ENCODE data around the gene CAMTA1. TPM values are rescaled to one million over a fixed set of nuclear protein-coding genes. Genes with fewer than 3 reads are reported as not detected.

Gene CAMTA1
- total RNA-seq, 1 experiment from 2014 or later = 69.5 TPM

GRCh38 chr1:6802454-6802853 is 17.2 kb downstream of the CAMTA1 start:
- Histone ChIP-seq H3K27me3 (ENCODE audit: insufficient read depth, low read length) (no peaks in the 10 kb centered on the region), H3K9ac (ENCODE audit: low read length) (no peak overlapping the region), H3K27ac (ENCODE audit: low read depth, low read length) (no peak overlapping the region), H3K36me3 (ENCODE audit: control insufficient read depth in 1 of 2, insufficient read depth in 2 of 2, low read length in 2 of 2) (no peaks in the 10 kb centered on the region), H3K4me1 (ENCODE audit: control insufficient read depth in 1 of 2, insufficient read depth in 2 of 2, low read length in 2 of 2) (no peaks in the 10 kb centered on the region), H3K79me2 (ENCODE audit: insufficient read depth, low read length) (peaks cover 86% of the 10 kb centered on the region), H3K9me2 (ENCODE audit: insufficient read depth) (no peaks in the 10 kb centered on the region), H3K9me3 (ENCODE audit: control insufficient read depth in 1 of 2, insufficient read depth in 1 of 2, low read depth in 1 of 2, low read length in 2 of 2) (no peaks in the 10 kb centered on the region), H3K4me2 (ENCODE audit: low read length) (no peak overlapping the region), H4K20me1 (ENCODE audit: insufficient read depth) (peaks cover 7% of the 10 kb centered on the region; the same call in 1 of the 2 replicates), H3K4me3 (replicated peaks in 1 of 2; ENCODE audit: low read depth in 1 of 2, low read length in 2 of 2) (no peak overlapping the region), H2AFZ (ENCODE audit: low read depth, low read length, poor library complexity, severe bottlenecking) (no peak overlapping the region)
- RAD21 ChIA-PET (ENCODE audit: low non-redundant PET in 1 of 2, low total read pairs in 2 of 2, uncharacterized antibody in 2 of 2, unreplicated experiment in 2 of 2) = no interaction called here
- intact Hi-C loops (cut with micrococcal nuclease) = no loop called here
- TF ChIP-seq ZNF274 (IDR thresholded peaks at IDR 0.05; ENCODE audit: low read depth, low read length) = no peak
- no peak for TF ChIP-seq ZFX (IDR thresholded peaks at IDR 0.05)
- TF ChIP-seq SP1 (IDR thresholded peaks at IDR 0.05; ENCODE audit: low read depth) = no peak
- no peak for TF ChIP-seq POLR2AphosphoS5 (IDR thresholded peaks at IDR 0.05; ENCODE audit: low read depth, low read length)
- no peak for TF ChIP-seq CBX3 (IDR thresholded peaks at IDR 0.05; ENCODE audit: low read depth)
- TF ChIP-seq ELF1 (IDR thresholded peaks at IDR 0.05; ENCODE audit: borderline replicate concordance, low read depth) = no peak
- no peak for TF ChIP-seq SRF (IDR thresholded peaks at IDR 0.05; ENCODE audit: low read depth)
- BruUV-seq (replicated peaks) = no TSS peak
- POLR2A ChIA-PET = no interaction called here
- DNase-seq (ENCODE audit: low read depth, low spot score) (no peak), ATAC-seq (no peak)
- CTCF ChIA-PET = no interaction called here

GRCh38 chr1:6802893-6803292 is 17.6 kb downstream of the CAMTA1 start:
- H3K27ac ChIP-seq (ENCODE audit: low read depth, low read length) = no peak overlapping the region
- H2AFZ ChIP-seq (ENCODE audit: low read depth, low read length, poor library complexity, severe bottlenecking) = no peak overlapping the region
- H3K27me3 ChIP-seq (ENCODE audit: insufficient read depth, low read length) = no peaks in the 10 kb centered on the region
- H3K79me2 ChIP-seq (ENCODE audit: insufficient read depth, low read length) = peaks cover 87% of the 10 kb centered on the region
- intact Hi-C loops (cut with micrococcal nuclease) = no loop called here
- H3K9me2 ChIP-seq (ENCODE audit: insufficient read depth) = no peaks in the 10 kb centered on the region
- ChIA-PET RAD21 (ENCODE audit: low non-redundant PET in 1 of 2, low total read pairs in 2 of 2, uncharacterized antibody in 2 of 2, unreplicated experiment in 2 of 2) (no interaction called here), POLR2A (no interaction called here), CTCF (interaction anchor here (1.1 kb wide), 1 partner anchor 8 kb away, joined by 3 read pairs; no protein-coding TSS in a partner anchor)
- H3K4me2 ChIP-seq (ENCODE audit: low read length) = no peak overlapping the region
- H4K20me1 ChIP-seq (ENCODE audit: insufficient read depth) = peaks cover 7% of the 10 kb centered on the region; the same call in 1 of the 2 replicates
- DNase-seq (ENCODE audit: low read depth, low spot score) = no peak
- H3K9me3 ChIP-seq (ENCODE audit: control insufficient read depth in 1 of 2, insufficient read depth in 1 of 2, low read depth in 1 of 2, low read length in 2 of 2) = no peaks in the 10 kb centered on the region
- H3K9ac ChIP-seq (ENCODE audit: low read length) = no peak overlapping the region
- no peak overlapping the region for H3K4me3 ChIP-seq (replicated peaks in 1 of 2; ENCODE audit: low read depth in 1 of 2, low read length in 2 of 2)
- no peaks in the 10 kb centered on the region for H3K4me1 ChIP-seq (ENCODE audit: control insufficient read depth in 1 of 2, insufficient read depth in 2 of 2, low read length in 2 of 2)
- no TSS peak for BruUV-seq (replicated peaks)
- no peak for ATAC-seq
- H3K36me3 ChIP-seq (ENCODE audit: control insufficient read depth in 1 of 2, insufficient read depth in 2 of 2, low read length in 2 of 2) = no peaks in the 10 kb centered on the region
- TF ChIP-seq REST (IDR thresholded peaks at IDR 0.05; ENCODE audit: low read depth) (no peak), CTCF (IDR thresholded peaks at IDR 0.05 in 2 of 3, conservative IDR thresholded peaks at IDR 0.05 in 1 of 3; ENCODE audit: borderline replicate concordance in 1 of 3, insufficient read depth in 1 of 3, low read depth in 2 of 3, low read length in 2 of 3) (no peak), SRF (IDR thresholded peaks at IDR 0.05; ENCODE audit: low read depth) (no peak), CBX3 (IDR thresholded peaks at IDR 0.05; ENCODE audit: low read depth) (no peak), ZBTB33 (IDR thresholded peaks at IDR 0.05; ENCODE audit: extremely low read depth, insufficient replicate concordance, low read length) (no peak), FOSL1 (IDR thresholded peaks at IDR 0.05; ENCODE audit: low read depth) (no peak), POLR2AphosphoS5 (IDR thresholded peaks at IDR 0.05; ENCODE audit: low read depth, low read length) (no peak), ATF3 (IDR thresholded peaks at IDR 0.05) (no peak), SP1 (IDR thresholded peaks at IDR 0.05; ENCODE audit: low read depth) (no peak), POLR2A (IDR thresholded peaks at IDR 0.05; ENCODE audit: borderline replicate concordance, extremely low read depth, insufficient read depth, insufficient read length) (no peak)

Measured in HCT116 (cell line).